ENCODE measurements around the gene OR2T27.

Gene OR2T27

GRCh38 chr1:248631354-248632008, 23.8 kb downstream of the OR2T27 start:
- CTCF ChIA-PET, result no interaction called here

GRCh38 chr1:248630551-248630950, 24.8 kb downstream of the OR2T27 start:
- ChIA-PET POLR2A (no interaction called here), CTCF (no interaction called here)
- DNase-seq (ENCODE audit: extremely low spot score), result no peak
- no peak for TF ChIP-seq SP1 (IDR thresholded peaks at IDR 0.05)
- TF ChIP-seq ZNF384 (IDR thresholded peaks at IDR 0.05), result no peak
- TF ChIP-seq FOXM1 (IDR thresholded peaks at IDR 0.05; ENCODE audit: borderline replicate concordance), result no peak

More at GRCh38 chr1:248631354-248632008, 23.8 kb downstream of the OR2T27 start:
- DNase-seq (ENCODE audit: extremely low spot score), result no peak
- POLR2A ChIA-PET, result no interaction called here
- no peak for TF ChIP-seq ZNF384 (IDR thresholded peaks at IDR 0.05)
- no peak for TF ChIP-seq PKNOX1 (IDR thresholded peaks at IDR 0.05)

- ChIA-PET POLR2A (no interaction called here), CTCF (no interaction called here)
- DNase-seq (ENCODE audit: extremely low spot score), result no peak
- TF ChIP-seq FOXM1 (IDR thresholded peaks at IDR 0.05; ENCODE audit: borderline replicate concordance), result no peak
- no peak for TF ChIP-seq L3MBTL2 (conservative IDR thresholded peaks at IDR 0.05)
- TF ChIP-seq PKNOX1 (IDR thresholded peaks at IDR 0.05), result no peak
- TF ChIP-seq ARNT (IDR thresholded peaks at IDR 0.05), result no peak
- no peak for TF ChIP-seq FOXA1 (IDR thresholded peaks at IDR 0.05)
- TF ChIP-seq FOXK2 (IDR thresholded peaks at IDR 0.05), result no peak
- TF ChIP-seq ELF4 (IDR thresholded peaks at IDR 0.05), result no peak
Measured at GRCh38 chr1:248627971-248628844, 27.1 kb downstream of the OR2T27 start.

GRCh38 chr1:248625971-248626370, 29.4 kb downstream of the OR2T27 start:
- no peak for DNase-seq (ENCODE audit: extremely low spot score)
- CTCF ChIA-PET, result no interaction called here
- TF ChIP-seq CTBP1 (IDR thresholded peaks at IDR 0.05; ENCODE audit: borderline replicate concordance) (no peak), ARNT (IDR thresholded peaks at IDR 0.05) (no peak), HDGF (IDR thresholded peaks at IDR 0.05; ENCODE audit: borderline replicate concordance) (no peak), TARDBP (IDR thresholded peaks at IDR 0.05) (no peak), ELF4 (IDR thresholded peaks at IDR 0.05) (no peak), SP1 (IDR thresholded peaks at IDR 0.05) (no peak), BHLHE40 (IDR thresholded peaks at IDR 0.05; ENCODE audit: borderline replicate concordance) (no peak), SUZ12 (IDR thresholded peaks at IDR 0.05) (no peak), ZNF384 (IDR thresholded peaks at IDR 0.05) (no peak), LEF1 (IDR thresholded peaks at IDR 0.05; ENCODE audit: borderline replicate concordance) (no peak), NFRKB (IDR thresholded peaks at IDR 0.05) (no peak), PKNOX1 (IDR thresholded peaks at IDR 0.05) (no peak), FOXK2 (IDR thresholded peaks at IDR 0.05) (no peak), FOXM1 (IDR thresholded peaks at IDR 0.05; ENCODE audit: borderline replicate concordance) (no peak), L3MBTL2 (conservative IDR thresholded peaks at IDR 0.05) (no peak)
- POLR2A ChIA-PET, result no interaction called here

GRCh38 chr1:248625166-248625565, 30.2 kb downstream of the OR2T27 start:
- CTCF ChIA-PET, result no interaction called here
- POLR2A ChIA-PET, result no interaction called here
- no peak for DNase-seq (ENCODE audit: extremely low spot score)
- no peak for TF ChIP-seq HDGF (IDR thresholded peaks at IDR 0.05; ENCODE audit: borderline replicate concordance)
- TF ChIP-seq ARNT (IDR thresholded peaks at IDR 0.05), result no peak

- DNase-seq (ENCODE audit: extremely low spot score), result peak; percentile 16
- ChIA-PET CTCF (interaction anchor here (0.9 kb wide), 1 partner anchor 184 kb away, joined by 7 read pairs; no protein-coding TSS in a partner anchor), POLR2A (no interaction called here)
- no peak for TF ChIP-seq BHLHE40 (IDR thresholded peaks at IDR 0.05; ENCODE audit: borderline replicate concordance)
- no peak for TF ChIP-seq SP1 (IDR thresholded peaks at IDR 0.05)
- TF ChIP-seq ARNT (IDR thresholded peaks at IDR 0.05), result no peak
- TF ChIP-seq NFRKB (IDR thresholded peaks at IDR 0.05), result no peak
- no peak for TF ChIP-seq FOXM1 (IDR thresholded peaks at IDR 0.05; ENCODE audit: borderline replicate concordance)
- TF ChIP-seq ELF4 (IDR thresholded peaks at IDR 0.05), result no peak
- no peak for TF ChIP-seq L3MBTL2 (conservative IDR thresholded peaks at IDR 0.05)
- no peak for TF ChIP-seq CTBP1 (IDR thresholded peaks at IDR 0.05; ENCODE audit: borderline replicate concordance)
- no peak for TF ChIP-seq ZNF384 (IDR thresholded peaks at IDR 0.05)
- TF ChIP-seq LEF1 (IDR thresholded peaks at IDR 0.05; ENCODE audit: borderline replicate concordance), result no peak
- no peak for TF ChIP-seq PKNOX1 (IDR thresholded peaks at IDR 0.05)
- no peak for TF ChIP-seq TARDBP (IDR thresholded peaks at IDR 0.05)
Measured at GRCh38 chr1:248622570-248623001, 32.7 kb downstream of the OR2T27 start.
